SK-N-MC (cell line): ENCODE measurements around the gene OR10V1.

Experiments used
- DNase-seq: peaks from one replicate; pipeline ENCODE4 v3.0.0-alpha.2; 2011; ENCODE audit warnings: low read depth, low spot score
- H3K27ac ChIP-seq: fragments of 200-600 bp; sonication (generic); 2 replicates; pipeline ENCODE4 v1.5.1; 2016; ENCODE audit warnings: mixed run types
- H3K36me3 ChIP-seq: fragments of 200-600 bp; sonication (generic); 2 replicates; pipeline ENCODE4 v1.6.1; 2017; ENCODE audit warnings: antibody characterized with exemption, low read length, mixed read lengths; ENCODE audit not compliant: insufficient read depth
- H3K4me3 ChIP-seq: fragments of 200-600 bp; sonication (generic); 2 replicates; pipeline ENCODE4 v1.5.1; 2016
- H3K9ac ChIP-seq: fragments of 200-600 bp; sonication (generic); 2 replicates; pipeline ENCODE4 v1.8.0; 2017; ENCODE audit warnings: mixed run types, mixed read lengths; ENCODE audit not compliant: insufficient read length
- H3K9me3 ChIP-seq: fragments of 200-600 bp; sonication (generic); 2 replicates; pipeline ENCODE4 v1.6.1; 2017; ENCODE audit warnings: low read depth, mild to moderate bottlenecking, antibody characterized with exemption, low read length, moderate library complexity, mixed read lengths
- EZH2 ChIP-seq: fragments of 200-600 bp; sonication (generic); IDR thresholded peaks from one replicate; pipeline ENCODE4 v1.6.1; 2017; ENCODE audit warnings: antibody characterized with exemption
- FOXP2 ChIP-seq: optimal IDR thresholded peaks from 2 replicates; pipeline ENCODE3; 2011; ENCODE audit warnings: mild to moderate bottlenecking, moderate library complexity; ENCODE audit not compliant: insufficient read depth; ENCODE audit errors: extremely low read length, control extremely low read depth
- POLR2AphosphoS5 ChIP-seq: IDR thresholded peaks from 2 replicates; pipeline ENCODE4 v1.6.1; 2012; ENCODE audit warnings: mild to moderate bottlenecking, low read depth, low read length, borderline replicate concordance

Gene OR10V1

GRCh38 chr11:59713745-59714144, at the start of gene OR10V1:
Gene OR10V1 (minus strand): TSS chr11:59713845. CDS start chr11:59713845, 0 bp downstream.
- Histone ChIP-seq H3K9ac (no peak within 1 kb of the TSS), H3K4me3 (no peak within 1 kb of the TSS), H3K27ac (no peak within 1 kb of the TSS), H3K36me3 (no peaks in the 10 kb centered on the region), H3K9me3 (no peaks in the 10 kb centered on the region)
- TF ChIP-seq FOXP2: no peak
- TF ChIP-seq POLR2AphosphoS5: no peak
- no peak for TF ChIP-seq EZH2
- no peak for DNase-seq

- Histone ChIP-seq H3K9me3 (no peaks in the 10 kb centered on the region), H3K9ac (no peak overlapping the region), H3K36me3 (no peaks in the 10 kb centered on the region), H3K27ac (no peak overlapping the region), H3K4me3 (no peak overlapping the region)
- no peak for TF ChIP-seq FOXP2
- TF ChIP-seq EZH2: no peak
- no peak for TF ChIP-seq POLR2AphosphoS5
- DNase-seq: no peak
Measured at GRCh38 chr11:59761993-59762392, 48.3 kb upstream of the OR10V1 start.

GRCh38 chr11:59760771-59761170, 47.1 kb upstream of the OR10V1 start:
- Histone ChIP-seq H3K9me3 (no peaks in the 10 kb centered on the region), H3K27ac (no peak overlapping the region), H3K9ac (no peak overlapping the region), H3K4me3 (no peak overlapping the region), H3K36me3 (no peaks in the 10 kb centered on the region)
- TF ChIP-seq POLR2AphosphoS5: no peak
- no peak for TF ChIP-seq FOXP2
- no peak for TF ChIP-seq EZH2
- no peak for DNase-seq

- Histone ChIP-seq H3K9me3 (no peaks in the 10 kb centered on the region), H3K9ac (no peak overlapping the region), H3K36me3 (no peaks in the 10 kb centered on the region), H3K27ac (no peak overlapping the region), H3K4me3 (no peak overlapping the region)
- no peak for DNase-seq
- TF ChIP-seq EZH2 (no peak), POLR2AphosphoS5 (no peak), FOXP2 (no peak)
Measured at GRCh38 chr11:59759900-59760299, 46.3 kb upstream of the OR10V1 start.

GRCh38 chr11:59758401-59759037, 44.9 kb upstream of the OR10V1 start:
- Histone ChIP-seq H3K9me3 (no peaks in the 10 kb centered on the region), H3K27ac (no peak overlapping the region), H3K9ac (no peak overlapping the region), H3K36me3 (no peaks in the 10 kb centered on the region), H3K4me3 (no peak overlapping the region)
- TF ChIP-seq FOXP2: no peak
- TF ChIP-seq POLR2AphosphoS5: no peak
- no peak for TF ChIP-seq EZH2
- no peak for DNase-seq

- Histone ChIP-seq H3K9me3 (no peaks in the 10 kb centered on the region), H3K36me3 (no peaks in the 10 kb centered on the region), H3K27ac (no peak overlapping the region), H3K4me3 (no peak overlapping the region), H3K9ac (no peak overlapping the region)
- no peak for TF ChIP-seq FOXP2
- TF ChIP-seq POLR2AphosphoS5: no peak
- no peak for TF ChIP-seq EZH2
- DNase-seq: no peak
Measured at GRCh38 chr11:59756845-59757244, 43.2 kb upstream of the OR10V1 start.

GRCh38 chr11:59756558-59756840, 42.9 kb upstream of the OR10V1 start:
- no peak for DNase-seq
- Histone ChIP-seq H3K9ac (no peak overlapping the region), H3K9me3 (no peaks in the 10 kb centered on the region), H3K27ac (no peak overlapping the region), H3K4me3 (no peak overlapping the region), H3K36me3 (no peaks in the 10 kb centered on the region)
- TF ChIP-seq FOXP2: no peak
- no peak for TF ChIP-seq POLR2AphosphoS5

- no peaks in the 10 kb centered on the region for H3K36me3 ChIP-seq
- no peaks in the 10 kb centered on the region for H3K9me3 ChIP-seq
- H3K4me3 ChIP-seq: peak overlapping the region; percentile 95
- no peak overlapping the region for H3K27ac ChIP-seq
- peak overlapping the region; percentile 45 for H3K9ac ChIP-seq
- TF ChIP-seq POLR2AphosphoS5 (no peak), EZH2 (no peak), FOXP2 (no peak)
- DNase-seq: no peak
Measured at GRCh38 chr11:59755701-59756557, 42.3 kb upstream of the OR10V1 start.
